Inflammatory macrophage treated with lipopolysaccharide for 4 hours (primary cell): ENCODE results near the gene RBM47.

Experiments
- DNase-seq: peaks from one replicate; pipeline ENCODE4 v3.0.0-alpha.2; 2020

The RBM47 gene

DNA sequence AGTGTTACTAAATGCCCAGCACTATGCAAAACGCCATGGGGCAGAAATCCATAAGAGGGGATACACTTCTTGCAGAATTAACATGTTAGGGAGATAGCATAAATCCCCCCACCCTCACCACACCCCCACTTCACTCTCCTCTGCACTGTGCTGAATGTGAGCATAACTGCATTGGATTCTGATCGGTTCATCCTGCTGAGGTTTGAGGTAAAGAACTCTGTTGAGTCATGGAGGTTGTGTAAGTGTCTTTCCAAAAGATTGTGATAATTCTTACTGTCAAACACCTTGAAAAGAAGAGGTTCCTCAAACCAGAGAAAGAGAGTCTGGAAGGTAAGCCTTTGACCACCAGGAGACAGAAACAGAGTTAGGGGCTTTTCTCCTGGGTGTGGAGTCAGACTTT, 43.6 kb downstream of the RBM47 start:
- peak; percentile 23 for DNase-seq

DNA sequence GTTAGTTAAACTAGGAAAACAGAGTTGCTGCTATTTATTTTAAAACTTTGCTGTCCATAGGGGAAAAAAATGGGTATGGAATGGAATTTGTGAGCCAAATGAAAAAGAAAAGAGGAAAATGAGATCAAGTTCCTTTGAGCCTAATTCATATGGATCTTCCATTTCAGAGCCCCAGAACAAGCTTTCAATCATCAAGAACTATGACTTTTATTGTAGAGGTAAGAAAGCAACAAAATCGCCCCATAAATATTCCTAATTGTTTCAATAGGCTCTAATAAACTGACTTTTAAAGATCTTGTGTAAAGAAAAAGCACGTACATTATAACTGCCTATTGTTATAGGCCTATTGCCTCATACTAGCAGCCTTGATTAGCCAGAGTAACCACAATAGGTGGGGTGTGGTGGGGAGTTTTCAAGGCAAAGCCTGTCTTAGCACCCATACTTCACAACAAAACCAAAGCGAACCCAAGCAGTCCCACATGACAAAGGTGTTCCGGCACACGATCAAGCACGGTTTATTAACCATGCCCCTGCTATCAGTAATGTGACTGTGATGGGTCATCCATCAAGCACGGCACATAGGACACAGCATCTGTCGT, 44.4 kb downstream of the RBM47 start:
- DNase-seq: no peak

DNA sequence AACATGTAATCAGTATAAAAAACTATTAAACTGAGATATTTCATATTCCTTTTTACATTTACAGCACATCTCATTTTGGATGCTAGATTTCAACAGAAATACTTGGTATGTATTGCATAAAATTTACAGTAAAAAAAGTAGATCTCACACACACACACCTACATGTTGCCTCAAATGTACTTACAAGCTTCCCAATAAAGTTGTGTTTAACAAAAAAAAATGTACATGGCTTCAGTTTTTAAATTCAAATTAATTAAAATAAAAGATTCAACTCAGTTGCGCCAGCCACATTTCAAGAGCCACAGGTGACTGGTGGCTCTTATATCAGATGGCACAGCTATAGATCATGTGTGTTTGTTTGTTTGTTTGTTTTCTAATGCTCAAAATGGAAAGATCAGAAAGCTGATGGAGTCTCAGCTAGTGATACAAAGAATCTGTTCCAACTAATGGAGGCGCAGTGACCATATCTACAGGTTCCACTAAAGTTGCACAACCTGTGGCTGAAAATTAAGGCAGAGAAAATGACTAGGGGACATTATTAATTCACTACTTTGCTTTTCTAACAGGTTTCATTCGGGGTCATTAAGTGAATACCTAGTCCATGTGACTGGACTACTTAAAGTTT, 45.0 kb downstream of the RBM47 start:
- no peak for DNase-seq

DNA sequence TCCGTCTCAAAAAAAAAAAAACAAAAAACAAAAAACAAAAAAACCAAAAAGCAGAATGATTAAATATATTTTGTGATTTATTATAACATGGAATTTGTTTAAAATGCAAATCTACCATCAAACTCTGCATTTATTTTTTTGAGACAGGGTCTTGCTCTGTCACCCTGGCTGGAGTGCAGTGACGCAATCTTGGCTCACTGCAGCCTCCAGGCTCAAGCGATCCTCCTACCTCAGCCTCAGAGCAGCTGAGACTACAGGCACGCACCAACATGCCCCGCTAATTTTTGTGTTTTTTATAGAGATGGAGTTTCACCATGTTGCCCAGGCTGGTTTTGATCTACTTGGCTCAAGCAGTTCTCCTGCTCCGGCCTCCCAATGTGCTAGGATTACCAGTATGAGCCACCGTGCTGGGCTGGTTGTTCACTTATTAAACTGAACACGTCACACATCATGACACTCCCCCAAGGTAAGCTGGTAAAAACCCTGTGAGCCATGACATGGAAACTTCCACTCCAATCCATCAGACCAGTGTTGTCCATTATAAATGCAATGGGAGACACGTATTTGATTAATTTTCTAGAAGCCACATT, 45.7 kb downstream of the RBM47 start:
- no peak for DNase-seq

DNA sequence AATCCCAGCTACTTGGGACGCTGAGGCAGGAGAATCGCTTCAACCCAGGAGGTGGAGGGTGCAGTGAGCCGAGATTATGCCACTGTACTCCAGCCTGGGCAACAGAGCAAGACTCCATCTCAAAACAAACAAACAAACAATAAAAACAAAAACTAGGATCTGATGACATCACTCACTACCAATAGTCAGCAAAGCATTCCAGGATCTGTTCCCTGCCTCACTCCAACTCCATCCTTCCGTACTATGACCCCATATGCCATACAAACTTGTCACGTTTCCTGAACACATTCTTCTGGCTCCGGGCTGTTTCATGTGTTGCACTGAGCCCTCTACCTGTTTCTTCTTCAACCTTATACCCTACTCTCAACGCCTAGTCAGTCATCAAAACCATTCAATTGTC, 47.3 kb downstream of the RBM47 start:
- no peak for DNase-seq

DNA sequence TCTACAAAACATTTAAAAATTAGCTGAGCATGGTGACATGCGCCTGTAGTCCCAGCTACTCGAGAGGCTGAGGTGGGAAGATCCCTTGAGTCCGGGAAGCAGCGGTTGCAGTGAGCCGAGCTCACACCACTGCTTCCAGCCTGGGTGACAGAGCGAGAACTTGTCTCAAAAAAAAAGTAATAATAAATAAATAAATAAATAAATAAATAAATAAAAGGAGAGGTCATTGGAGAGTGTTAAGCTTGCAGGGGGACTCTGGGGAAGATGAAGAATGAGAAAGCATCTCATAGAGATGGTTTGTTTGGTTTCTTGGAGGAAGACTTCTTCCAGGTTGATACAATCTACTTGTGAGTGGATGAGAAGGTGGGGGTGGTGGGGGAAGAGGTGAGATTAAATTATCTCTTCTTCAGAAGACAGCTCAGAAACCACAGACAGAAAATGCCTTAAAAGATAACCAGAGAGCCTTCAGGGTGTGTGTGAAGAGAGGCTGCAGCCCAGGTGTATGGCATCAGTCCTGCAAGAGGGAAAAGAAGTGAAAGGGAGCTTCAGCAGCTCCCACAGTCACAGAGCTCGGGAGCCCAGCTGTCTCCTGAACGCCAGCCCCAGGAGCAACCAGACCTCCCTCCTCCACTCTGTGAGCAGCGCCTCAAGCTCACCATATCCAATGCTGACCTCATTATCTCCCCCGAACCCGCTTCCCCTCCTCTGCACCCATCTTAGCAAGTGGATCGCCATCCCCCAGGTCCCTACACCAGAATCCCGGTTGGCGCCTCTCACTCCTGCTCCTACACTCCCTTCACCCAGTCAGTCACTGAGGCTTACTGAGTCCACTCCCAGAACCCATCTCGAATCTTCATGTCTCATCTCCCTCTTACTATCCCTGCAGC, 48.2 kb downstream of the RBM47 start:
- no peak for DNase-seq

DNA sequence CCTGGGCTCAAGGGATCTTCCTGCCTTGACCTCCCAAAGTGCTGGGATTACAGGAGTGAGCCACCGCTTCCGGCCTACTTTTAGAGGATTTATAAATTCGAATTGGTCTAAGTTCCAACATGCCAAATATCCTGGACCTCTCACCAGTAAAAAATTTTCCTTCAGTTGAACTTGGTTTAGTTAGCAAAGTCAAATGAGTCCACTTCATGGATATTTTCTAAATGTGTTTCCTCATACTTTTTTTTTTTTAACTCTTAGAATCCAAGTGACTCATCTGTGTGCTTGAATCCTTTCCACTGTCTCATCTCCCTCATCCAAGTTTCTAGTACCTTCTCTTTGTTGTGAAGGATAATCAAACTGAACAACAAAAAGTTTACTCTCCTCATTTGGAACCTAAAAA, 49.7 kb downstream of the RBM47 start:
- DNase-seq: no peak

DNA sequence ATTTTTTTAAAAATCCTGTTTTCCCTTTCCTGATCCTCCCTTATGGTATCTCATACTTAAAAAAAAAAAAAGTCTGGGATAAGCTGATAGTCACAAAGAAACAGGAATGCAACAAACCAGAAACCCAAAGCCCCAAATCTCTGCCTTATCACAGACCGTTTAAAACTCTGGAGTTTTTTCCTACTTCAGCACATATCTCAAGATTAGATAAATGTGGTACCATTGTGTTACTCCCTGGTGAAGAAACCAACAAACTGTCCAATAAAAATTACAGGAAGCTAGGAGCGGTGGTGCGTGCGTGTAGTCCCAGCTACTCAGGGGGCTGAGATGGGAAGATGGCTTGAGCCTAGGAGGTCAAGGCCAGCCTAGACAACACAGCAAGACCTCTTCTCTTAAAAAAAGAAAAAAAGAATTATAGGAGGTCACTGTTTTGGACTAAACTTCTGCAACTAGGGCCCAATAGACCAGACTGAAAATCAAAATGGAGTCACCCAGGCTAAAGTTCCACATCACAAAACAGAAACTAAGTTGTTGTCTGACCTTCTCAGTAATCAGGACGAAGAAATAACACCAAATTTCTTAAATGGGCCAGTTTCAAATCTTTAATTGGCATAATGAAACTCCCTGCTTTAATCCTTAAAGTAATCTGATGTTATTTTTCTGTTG, 51.9 kb downstream of the RBM47 start:
- DNase-seq: no peak

DNA sequence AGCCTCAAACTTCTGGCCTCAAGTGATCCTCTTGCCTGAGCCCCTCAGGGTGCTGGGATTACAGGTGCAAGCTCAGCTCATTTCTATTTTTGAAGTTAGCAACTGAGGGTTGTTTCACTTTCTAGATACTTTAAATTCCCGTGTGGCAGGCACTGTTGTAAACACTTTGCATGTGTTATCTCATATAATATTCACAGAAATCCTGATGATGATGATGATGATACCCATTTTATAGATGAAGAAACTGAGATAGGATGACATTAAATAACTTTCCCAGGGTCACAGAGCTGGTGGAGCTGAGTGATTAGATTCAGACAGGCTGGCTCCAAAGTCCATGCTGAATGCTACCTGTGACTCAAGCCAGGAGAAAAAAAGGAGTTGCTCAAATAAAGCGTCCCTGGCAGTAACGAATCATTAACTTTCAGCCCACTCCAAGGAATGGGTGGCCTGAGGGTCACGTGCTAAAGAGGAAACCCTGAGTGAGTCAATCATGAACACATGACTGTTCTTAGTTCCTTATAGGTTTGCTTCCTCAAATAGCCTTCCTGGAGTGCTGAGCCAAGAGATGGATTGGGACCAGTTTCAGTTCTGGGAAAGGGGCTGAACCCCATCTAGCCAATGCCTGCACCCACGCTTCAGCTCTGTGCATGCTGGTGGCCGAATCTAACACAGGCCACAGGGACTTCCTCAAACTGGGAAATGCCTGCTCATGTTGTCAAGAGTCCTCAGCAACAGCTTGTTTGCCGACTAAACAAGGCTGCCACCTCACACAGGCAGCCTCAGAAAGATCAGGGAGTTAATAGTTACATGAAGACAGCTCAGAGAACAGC, 52.8 kb downstream of the RBM47 start:
- peak; percentile 100 for DNase-seq

DNA sequence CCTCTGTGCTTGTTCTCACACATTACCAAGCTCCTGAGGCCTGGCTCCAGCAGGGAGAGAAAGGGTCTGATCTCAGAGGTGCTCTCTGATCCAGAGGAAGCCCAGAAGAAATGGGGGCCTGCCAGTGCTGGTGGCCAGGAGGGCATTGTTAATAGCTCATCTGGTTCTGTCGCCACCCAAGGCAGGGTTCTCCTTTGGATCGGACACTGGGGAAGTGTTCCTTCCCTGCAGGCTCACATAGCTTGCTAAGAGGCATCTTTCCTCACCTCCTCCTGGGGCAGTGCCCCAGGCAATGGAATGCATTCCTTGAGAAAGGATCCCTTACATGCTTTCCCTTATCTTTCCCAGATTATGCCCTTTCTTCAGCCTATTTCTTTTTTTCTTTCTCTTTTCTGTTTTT, 53.8 kb downstream of the RBM47 start:
- peak; percentile 48 for DNase-seq

DNA sequence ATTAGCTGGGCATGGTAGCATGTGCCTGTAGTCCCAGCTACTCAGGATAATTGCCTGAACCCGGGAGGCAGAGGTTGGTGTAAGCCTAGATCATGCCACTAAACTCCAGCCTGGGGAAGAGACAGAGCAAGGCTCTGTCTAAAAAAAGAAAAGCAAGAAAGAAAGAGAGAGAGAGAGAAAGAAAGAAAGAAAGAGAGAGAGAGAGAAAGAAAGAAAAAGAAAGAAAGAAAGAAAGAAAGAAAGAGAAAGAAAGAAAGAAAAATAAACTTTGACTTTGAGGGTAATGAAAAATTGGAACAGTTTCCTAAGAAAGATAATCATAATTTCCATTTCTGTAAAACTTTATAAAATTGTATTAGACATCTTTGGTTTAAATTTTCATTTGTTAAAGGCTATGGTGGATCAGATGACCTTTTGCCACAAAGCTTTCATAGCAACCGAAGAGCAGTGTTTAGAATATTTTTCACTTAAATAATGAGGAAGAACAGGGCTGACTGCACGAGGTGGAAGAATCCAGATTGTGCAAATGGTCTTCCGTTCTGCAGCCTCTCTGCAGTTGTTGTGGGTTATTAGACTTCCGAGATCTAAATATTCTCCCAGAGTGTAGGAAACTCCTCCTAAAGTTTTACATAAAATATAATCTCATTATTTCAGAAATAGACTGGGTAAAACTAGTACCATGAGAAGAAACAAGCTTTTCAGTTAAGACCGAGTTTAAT, 55.9 kb downstream of the RBM47 start:
- DNase-seq: peak; percentile 91

DNA sequence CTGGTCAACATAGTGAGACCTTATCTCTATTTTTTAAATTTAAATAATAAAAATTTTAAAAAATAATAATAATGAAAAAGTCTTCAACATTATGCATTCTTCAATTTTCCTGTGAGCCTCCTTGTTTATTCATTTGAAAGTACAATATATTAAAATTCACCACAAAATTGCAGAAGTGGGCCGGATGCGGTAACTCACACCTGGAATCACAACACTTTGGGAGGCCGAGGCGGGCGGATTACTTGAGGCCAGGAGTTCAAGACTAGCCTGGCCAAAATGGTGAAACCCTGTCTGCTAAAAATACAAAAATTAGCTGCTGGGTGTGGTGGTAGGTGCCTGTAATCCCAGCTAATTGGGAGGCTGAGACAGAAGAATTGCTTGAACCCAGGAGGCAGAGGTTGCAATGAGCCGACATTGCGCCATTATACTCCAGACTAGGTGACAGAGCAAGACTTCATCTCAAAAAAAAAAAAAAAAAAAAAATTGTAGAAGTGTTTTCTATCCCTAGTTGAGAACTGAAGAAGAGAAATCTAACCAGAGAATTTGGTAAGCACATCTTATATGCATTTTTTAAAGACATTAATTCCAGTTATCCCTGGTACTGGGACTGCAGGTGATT, 56.9 kb downstream of the RBM47 start:
- DNase-seq: peak; percentile 23

DNA sequence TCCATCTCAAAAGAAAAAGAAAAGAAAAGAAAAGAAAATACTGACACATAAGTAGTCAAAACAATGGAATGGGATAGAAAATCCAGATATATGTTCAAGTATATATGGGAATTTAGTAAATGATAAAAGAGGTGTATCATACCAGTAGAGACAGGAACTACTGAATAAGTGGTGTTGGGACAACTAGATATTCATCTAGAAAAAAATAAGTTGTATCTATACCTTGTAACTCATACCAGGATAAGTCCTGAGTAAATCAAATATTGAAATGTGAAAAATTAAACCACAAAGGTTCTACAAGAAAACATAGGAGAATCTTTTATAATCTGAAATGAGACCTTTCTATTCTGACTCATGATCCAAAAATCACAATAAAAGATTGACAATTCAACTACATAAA, 58.5 kb downstream of the RBM47 start:
- DNase-seq: no peak

DNA sequence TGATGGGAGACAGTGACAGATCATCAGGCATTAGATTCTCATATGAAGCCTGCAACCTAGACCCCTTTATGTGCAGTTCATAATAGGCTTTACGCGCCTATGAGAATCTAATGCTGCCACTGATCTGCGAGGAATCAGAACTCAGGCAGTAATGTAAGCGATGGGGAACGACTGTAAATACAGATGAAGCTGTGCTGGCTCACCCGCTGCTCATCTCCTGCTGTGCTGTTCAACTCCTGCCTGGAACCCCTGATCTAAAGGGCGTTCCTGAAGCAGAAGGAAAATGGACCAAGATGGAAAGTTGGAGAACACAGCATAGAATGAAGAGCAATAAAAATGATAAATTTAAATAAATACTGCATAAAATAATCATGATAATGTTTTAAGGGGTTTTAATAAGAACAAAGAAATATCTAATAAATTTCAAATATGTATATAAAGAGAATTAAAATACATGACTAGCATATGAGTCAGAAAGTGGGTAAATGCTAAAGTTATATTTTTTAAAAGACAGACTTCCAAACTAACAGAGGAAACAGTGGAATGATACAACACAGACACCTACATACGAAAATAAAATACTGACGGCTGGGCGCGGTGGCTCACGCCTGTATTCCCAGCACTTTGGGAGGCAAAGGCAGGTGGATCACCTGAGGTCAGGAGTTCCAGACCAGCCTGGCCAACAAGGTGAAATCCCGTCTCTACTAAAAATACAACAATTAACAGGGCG, 59.2 kb downstream of the RBM47 start:
- DNase-seq: no peak

DNA sequence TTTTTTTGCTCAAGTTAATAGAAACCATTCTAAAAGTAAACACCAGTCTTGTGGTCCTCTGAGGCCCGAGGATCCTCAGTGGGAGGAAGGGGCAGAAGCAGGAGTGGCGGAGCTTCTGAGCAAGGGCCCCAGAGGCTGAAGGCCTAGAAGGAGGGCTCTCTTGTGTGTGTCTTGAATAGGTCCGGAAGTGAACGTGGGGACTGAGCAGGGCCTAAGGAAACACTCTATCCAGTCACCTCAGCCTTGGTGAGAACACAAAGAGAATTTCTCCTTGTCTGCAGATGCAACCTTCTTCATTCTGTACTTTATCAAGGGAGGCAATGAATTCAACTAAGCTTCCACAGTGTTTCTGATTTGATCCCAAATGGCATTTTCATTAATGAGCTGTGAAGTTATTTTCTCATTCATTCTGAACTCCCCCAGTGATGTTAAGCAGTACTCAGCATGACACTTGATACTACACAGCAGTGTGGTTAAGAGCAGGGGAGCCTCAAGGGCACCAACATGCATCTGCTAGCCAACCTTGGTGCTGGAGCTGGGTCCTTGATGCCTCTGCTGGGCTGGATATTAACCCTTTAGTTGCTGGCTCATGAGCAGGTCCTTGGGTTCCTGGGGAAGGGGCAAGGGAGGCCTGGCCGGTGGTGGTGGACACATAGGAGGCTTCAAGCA, 64.7 kb downstream of the RBM47 start:
- DNase-seq: no peak

DNA sequence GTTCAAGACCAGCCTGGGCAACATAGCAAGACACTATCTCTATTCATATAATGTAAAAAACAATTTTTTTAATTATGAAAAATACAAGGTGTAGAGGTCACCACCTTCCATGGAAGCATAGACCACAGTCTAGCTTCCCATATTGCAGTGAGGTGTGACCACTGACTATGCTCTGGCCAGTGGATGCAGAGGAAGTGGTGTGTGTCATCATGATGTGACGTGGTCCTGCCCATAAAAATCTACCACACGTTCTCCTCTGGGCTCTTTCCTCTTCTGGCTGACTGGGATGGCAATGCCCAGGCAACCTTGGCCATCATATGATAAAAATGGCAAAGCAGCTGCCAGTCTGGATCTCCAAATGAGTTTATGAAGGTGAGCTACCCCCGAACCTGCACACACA, 65.7 kb downstream of the RBM47 start:
- DNase-seq: peak; percentile 86

DNA sequence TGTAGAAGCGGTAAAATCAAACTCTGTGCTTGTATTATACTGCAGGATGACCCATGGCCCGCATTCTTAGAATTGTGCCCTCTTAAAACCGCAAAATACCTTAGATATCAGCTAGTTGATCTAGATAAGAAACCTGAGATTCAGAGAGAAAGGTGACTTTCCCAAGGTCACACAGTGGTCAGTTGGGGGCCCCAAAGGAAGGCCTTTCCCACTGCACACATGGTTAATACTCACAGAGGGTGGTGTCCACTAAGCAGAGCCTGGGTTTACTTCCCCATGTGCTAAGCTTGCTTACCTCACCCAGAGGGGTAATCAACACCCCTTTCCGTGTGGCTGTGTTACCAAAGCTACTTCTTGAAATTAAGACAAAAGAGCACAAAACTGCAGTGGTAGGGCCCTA, 66.3 kb downstream of the RBM47 start:
- DNase-seq: peak; percentile 82

DNA sequence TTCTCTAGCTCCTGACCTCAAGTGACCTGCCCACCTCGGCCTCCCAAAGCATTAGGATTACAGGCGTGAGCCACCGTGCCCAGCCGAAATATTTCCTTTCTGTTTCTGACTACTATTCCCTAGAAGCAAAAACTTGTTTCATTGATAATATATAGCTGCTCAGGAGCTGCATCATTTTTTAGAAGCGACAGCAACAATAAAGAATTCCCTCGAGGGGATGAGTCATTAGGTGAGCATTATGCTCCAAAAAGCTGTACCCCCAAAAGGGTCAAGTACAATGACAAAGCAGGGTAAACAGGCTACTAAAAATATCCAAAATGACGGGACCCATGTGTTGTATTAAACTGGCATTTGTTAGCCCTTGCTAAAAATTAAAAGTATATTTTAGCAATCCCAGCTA, 67.0 kb downstream of the RBM47 start:
- DNase-seq: no peak

DNA sequence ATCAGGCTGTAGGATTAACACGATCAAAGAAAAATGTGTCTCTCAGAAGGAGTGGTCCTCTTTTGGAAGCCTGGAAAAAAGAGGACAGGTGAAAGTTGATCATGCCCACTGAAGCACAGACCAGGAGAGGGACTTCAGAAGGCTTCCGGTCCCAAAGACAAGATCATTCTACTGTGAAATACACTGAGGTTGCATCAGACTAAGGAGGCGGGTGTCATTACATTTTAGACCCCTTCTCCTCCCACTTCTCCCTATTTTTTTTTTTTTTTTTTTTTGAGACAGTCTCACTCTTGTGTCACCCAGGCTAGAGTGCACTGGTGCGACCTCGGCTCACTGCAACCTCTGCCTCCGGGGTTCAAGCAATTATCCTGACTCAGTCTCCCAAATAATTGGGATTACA, 67.5 kb downstream of the RBM47 start:
- peak; percentile 79 for DNase-seq
